Cardiac septum (tissue), 1 donor: ENCODE results near the gene PLPP3. TPM values are rescaled to one million over a fixed set of nuclear protein-coding genes. Genes with fewer than 3 reads are reported as not detected.

Experiments
- DNase-seq: peaks from one replicate; pipeline ENCODE4 v3.0.0-alpha.2; 2020; ENCODE audit warnings: low spot score
- intact Hi-C: fragments of 100-400 bp; cut with DNase I; formaldehyde crosslinking; loops from one replicate; pipeline ENCODE4 v1.14.0; 2022
- total RNA-seq: library from RNA; stranded (reverse); fragmentation: NEBNext Ultra II Directional; extraction: Animal tissue kit (Norgen Biotek cat#: 25700); gene quantifications from one replicate; pipeline ENCODE4 v1.2.1, GENCODE V29; 2021
- donor health status: DM: no; HTN: no; CAD: no.

The PLPP3 gene
- total RNA-seq, 1 donor from 2014 or later, result 61.0 TPM

- intact Hi-C loops, result no loop called here
- no peak for DNase-seq
Observed at GRCh38 chr1:56533621-56534020, 45.7 kb downstream of the PLPP3 start.

GRCh38 chr1:56533197-56533596 lies 46.2 kb downstream of the PLPP3 start:
- no peak for DNase-seq
- intact Hi-C loops, result no loop called here

- DNase-seq, result no peak
- intact Hi-C loops, result no loop called here
Observed at GRCh38 chr1:56532350-56532683, 47.0 kb downstream of the PLPP3 start.

- intact Hi-C loops, result no loop called here
Observed at GRCh38 chr1:56531624-56532349, 47.6 kb downstream of the PLPP3 start.

GRCh38 chr1:56529801-56530200 lies 49.6 kb downstream of the PLPP3 start:
- no peak for DNase-seq
- intact Hi-C loops, result no loop called here

More at GRCh38 chr1:56531624-56532349, 47.6 kb downstream of the PLPP3 start:
- DNase-seq, result no peak

DNA sequence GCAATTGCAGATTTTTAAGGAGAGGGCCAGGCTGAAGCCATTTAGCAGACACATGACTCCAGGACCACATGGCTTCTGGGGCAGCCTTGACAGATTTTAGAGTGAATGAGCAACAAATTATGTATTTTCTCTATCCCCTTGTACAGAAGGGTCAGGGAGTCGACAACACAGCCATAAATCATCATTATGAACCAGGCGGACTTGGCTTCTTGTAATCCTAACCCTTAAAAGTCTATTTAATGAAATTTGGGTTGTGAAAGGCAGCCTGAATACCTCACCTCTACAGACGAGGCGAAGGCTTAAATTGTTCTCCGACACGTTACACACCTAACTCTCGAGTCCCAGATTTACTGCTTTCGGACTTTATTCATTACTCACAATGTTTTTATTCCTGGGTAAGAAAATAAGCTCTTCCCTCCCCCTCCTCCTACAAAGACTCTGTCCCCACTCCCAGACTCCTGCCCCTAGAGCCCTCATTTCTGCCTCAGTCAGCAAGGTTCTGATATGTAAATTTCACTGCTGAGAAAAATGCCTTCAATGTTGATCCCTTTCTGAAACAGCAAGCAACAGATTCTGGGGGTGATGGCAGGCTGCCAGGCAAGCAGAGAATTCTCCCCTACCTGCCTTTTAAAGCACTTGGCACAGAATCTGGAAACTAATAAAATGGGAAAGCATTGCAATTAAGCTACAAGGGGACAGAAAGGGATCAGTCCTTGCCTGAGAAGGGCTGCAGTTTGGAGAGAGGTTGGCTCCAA lies 51.6 kb downstream of the PLPP3 start:
- intact Hi-C loops, result no loop called here
- no peak for DNase-seq

DNA sequence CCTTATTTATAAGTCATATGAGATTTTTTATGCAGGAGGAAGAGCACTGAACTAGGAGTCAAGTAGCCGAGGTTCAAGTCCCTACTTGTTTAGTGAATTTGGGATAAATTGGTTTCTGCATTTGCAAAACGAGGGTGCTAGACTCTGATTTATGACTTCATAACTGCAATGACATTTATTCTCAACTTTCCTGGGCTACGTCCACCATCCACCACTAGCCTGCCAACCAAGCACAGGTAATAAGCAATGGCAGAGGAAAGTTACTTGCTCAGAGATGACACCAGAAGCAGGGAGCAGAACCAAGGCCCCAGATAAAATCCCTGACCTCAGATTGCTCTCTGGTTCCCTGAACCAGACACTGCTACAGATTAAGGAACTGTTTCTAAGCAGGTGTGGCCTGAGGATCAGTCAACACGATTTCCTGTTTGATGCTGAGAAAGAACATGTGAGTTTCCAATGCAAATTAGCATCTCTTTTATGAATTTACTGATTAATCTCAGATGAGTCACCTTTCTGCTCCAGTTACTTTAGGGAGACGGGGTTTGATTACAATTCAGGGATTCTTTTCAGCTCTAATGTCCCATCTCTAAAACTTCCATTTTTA lies 52.7 kb downstream of the PLPP3 start:
- intact Hi-C loops, result no loop called here
- no peak for DNase-seq

DNA sequence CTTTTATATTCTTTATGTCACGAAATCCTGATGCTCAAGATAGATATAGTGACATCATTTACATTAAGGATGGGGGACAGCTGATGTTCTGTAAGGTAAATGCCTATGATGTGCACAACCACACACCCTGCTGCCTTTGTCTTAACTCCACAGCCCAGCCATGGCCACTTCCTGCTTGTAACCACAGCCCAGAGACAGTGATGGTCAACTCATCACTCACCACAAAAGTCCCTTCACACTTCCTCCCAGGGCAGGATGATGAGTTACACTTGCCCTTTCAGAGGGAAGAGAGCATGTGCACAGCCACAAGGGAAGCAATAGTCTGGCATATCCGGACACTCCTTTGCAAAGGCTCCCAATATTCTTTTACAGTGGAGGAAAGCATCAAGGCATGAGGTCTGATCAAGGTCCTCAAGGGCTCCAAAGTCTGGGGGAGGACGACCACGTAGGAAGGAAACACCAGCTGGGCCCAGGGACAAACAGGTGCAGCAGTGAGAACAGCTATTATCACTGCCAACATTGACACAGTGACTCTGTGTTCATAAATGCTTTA lies 53.8 kb downstream of the PLPP3 start:
- intact Hi-C loops, result no loop called here

GRCh38 chr1:56524263-56524662 lies 55.1 kb downstream of the PLPP3 start:
- DNase-seq, result no peak
- intact Hi-C loops, result no loop called here

More for the DNA sequence above, 53.8 kb downstream of the PLPP3 start:
- DNase-seq, result peak; percentile 84

GRCh38 chr1:56522680-56523079 lies 56.7 kb downstream of the PLPP3 start:
- no peak for DNase-seq
- intact Hi-C loops, result no loop called here

DNA sequence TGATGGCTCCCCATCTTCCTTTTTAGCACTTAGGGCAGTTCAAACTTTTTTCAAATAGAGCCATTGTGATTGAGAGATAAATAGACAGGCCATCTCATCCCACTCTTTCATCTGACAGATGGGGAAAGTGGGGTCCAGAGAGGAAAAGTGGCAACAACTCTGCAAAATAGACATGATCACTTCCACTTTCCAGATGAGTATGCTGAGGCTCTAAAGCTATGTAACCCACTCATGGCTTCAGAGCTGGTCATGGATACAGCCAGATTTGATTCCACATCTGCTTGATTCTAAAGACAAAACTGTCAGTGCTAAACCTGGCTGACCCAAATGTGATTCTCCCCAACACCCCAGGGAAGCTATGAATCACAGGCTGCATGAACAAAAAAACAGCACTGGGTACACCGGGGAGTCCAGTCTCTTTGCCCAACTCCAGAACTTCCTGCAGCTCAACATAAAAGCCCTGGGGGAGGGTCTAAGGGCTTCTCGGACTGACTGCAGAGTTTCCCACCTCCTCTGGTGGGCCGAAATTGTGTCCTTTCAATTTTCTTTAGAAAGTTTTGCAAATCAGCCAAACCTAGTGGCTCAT lies 59.3 kb downstream of the PLPP3 start:
- DNase-seq, result no peak
- intact Hi-C loops, result no loop called here

- intact Hi-C loops, result no loop called here
- DNase-seq, result no peak
Observed at GRCh38 chr1:56517404-56518130, 61.8 kb downstream of the PLPP3 start.

DNA sequence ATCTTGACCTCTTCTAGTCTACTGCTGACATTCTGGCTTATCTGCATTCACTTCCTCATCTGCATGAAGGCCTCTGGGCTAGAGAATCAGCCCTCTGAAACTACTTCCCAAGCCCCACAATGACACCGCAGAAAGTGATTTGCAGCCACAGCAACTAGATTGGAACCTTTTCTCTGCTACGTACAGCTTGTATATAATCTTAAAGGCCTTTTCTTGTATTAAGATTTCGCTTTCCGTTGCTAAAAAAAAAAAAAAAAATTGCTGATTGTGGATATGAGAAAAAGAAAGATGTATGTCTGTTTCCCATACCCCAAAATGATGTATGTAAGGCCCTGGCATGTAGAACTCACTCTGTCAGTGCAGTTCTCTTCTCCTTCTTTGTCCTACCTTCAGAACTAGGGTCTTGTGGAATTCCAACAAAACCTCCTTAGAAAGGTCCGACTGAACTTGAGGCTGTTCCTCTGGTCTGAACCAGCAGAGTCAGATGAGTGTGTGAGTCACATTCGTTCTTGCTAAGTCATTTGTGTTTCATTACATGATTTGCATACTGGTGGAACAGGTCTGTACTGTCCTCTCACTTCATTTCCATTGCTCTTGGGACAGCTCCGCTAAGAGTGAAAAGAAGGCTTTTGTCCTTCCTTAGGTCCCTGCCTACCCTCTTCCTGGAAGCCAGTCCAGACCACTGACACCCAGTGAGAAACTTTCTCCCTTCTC lies 62.7 kb downstream of the PLPP3 start:
- intact Hi-C loops, result no loop called here
- no peak for DNase-seq

- intact Hi-C loops, result no loop called here
- no peak for DNase-seq
Observed at GRCh38 chr1:56515898-56516538, 63.3 kb downstream of the PLPP3 start.

- DNase-seq, result no peak
- intact Hi-C loops, result no loop called here
Observed at GRCh38 chr1:56512724-56513494, 66.5 kb downstream of the PLPP3 start.

- intact Hi-C loops, result no loop called here
- no peak for DNase-seq
Observed at GRCh38 chr1:56511766-56512165, 67.6 kb downstream of the PLPP3 start.

- DNase-seq, result no peak
- intact Hi-C loops, result no loop called here
Observed at GRCh38 chr1:56511364-56511763, 68.0 kb downstream of the PLPP3 start.

GRCh38 chr1:56510642-56511021 lies 68.7 kb downstream of the PLPP3 start:
- intact Hi-C loops, result no loop called here
- DNase-seq, result no peak
